ENCODE measurements around the gene ITPKB.

ITPKB gene

DNA sequence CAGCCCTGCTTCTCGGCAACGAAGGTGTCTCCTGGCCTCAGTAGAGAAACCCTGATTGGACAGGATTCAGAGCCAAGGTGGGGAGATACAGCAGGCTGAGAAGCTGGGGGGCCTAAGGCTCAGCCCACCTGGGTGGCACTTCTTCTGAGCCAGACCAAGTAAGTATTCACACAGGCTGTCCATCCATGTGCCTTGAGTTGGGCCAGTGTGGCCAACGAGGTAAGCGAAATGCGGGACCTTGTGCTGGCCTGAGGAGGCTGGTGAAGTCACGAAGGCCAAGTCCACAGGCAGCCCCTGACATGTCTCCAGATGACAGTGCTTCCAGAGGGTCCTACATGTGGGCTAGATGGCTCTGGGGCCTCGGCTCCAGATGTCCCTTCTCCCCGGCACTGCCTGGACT lies 91.4 kb downstream of the ITPKB start:
- TF ChIP-seq, protein P1, sequence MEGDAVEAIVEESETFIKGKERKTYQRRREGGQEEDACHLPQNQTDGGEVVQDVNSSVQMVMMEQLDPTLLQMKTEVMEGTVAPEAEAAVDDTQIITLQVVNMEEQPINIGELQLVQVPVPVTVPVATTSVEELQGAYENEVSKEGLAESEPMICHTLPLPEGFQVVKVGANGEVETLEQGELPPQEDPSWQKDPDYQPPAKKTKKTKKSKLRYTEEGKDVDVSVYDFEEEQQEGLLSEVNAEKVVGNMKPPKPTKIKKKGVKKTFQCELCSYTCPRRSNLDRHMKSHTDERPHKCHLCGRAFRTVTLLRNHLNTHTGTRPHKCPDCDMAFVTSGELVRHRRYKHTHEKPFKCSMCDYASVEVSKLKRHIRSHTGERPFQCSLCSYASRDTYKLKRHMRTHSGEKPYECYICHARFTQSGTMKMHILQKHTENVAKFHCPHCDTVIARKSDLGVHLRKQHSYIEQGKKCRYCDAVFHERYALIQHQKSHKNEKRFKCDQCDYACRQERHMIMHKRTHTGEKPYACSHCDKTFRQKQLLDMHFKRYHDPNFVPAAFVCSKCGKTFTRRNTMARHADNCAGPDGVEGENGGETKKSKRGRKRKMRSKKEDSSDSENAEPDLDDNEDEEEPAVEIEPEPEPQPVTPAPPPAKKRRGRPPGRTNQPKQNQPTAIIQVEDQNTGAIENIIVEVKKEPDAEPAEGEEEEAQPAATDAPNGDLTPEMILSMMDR (IDR thresholded peaks at IDR 0.05) = no peak
- no peak overlapping the region for H3K27ac ChIP-seq
- DNase-seq (ENCODE audit: low spot score) = no peak
- no peak overlapping the region for H3K4me3 ChIP-seq

DNA sequence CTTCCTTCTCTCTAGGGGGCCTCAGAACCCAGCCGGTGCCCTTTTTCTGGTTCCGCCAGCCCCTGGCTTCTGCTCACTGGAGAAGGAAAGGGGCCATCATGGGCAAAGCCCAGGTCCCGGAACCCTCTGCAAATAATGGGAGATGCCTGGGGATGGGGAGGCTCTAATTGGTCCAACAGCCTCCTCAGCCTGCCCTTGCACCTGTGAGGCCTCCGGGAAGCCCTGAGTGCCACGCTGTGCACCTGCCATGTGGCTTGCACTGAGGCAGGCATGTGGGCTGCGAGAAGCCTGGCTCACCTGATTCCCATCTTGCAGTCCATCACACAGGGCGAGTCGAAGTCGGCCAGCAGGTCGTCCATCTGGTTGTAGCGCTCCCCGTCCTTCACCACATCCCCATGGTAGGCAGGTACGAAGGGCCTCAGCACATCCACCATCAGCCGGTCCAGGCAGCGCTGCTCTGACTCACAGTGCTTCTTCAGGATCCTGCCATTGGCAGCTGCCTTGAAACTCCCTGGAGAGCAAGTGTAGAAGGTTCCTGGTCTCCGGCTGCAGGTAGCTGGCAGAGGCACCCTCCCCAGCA lies 92.1 kb downstream of the ITPKB start:
- no peak for DNase-seq (ENCODE audit: low spot score)
- TF ChIP-seq, protein P1 (IDR thresholded peaks at IDR 0.05) = no peak
- no peak overlapping the region for H3K4me3 ChIP-seq
- H3K27ac ChIP-seq = no peak overlapping the region

DNA sequence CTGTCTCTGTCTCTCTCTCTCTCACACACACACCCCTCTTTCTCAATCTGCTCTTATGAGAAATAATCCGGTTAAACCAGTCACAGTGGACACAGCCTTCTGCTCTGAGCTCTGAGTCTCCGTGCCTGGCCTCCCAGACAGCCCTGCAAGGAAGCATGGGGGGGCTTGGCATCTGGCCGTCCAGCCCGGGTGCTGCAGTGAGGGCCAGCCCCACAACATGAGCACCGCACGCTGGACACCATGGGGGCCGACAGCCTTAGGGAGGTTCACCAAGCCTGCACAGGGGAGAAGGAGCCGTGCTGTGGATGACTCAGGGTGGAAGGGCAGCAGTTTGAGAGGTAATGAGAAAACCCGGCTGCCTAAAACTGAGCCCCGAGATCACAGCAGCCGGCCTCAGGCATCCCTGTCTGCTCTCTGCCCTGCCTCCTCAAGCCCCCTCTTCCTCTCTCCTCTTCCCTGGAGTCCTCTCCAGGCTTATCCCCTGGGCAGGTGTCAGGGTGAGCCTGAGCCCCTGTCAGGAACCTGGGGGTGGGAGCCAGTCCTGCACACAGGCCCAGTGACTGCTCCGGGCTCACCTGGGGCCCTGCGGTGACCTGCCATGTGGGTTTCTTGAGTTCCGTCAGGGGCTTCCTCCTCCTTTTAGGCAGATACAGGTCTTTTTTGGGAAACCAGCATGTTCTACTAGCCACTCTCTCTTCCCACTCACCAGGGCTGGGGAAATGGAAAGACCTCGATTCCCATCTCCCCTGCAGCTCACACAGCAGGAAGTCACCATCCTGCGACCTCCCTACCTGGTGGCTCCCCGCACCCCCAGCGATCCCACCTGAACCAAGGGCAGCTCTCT lies 92.8 kb downstream of the ITPKB start:
- H3K4me3 ChIP-seq = no peak overlapping the region
- TF ChIP-seq, protein P1 (IDR thresholded peaks at IDR 0.05) = no peak
- no peak overlapping the region for H3K27ac ChIP-seq
- DNase-seq (ENCODE audit: low spot score) = no peak

DNA sequence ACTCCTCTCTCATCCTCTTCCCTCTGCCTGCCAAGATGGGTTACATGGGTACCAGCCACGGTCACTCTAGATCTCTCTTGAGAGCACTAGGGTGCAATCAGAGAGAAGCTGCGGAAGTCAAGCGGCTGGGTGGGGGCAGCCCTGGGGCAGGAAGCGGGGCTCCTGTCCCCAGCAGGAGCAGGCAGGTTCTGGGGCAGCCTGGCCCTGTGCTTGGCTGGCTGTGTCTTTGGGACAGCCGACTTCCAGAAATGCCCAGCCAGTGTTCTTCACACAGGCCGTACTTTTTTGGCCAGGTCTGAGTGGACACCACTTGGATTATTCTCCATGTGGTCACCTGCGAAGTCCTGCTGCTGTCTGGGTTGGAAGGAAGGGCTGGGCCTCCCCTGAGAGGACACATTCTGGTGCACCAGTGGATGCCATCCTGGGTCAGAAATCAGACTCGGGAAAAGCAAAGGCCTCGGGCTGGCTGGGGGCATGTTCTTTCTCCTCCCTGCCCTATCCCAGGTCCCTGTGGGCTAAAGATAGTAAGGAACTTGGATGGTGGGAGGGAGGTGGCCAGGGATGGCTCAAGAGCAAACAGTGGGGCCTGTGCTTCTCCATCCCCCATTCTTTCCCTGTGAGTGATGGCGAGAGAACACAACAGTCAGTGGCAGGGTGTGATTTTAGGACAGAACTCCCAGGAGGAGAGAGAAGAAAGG lies 93.7 kb downstream of the ITPKB start:
- TF ChIP-seq, protein P1 (IDR thresholded peaks at IDR 0.05) = no peak
- H3K4me3 ChIP-seq = no peak overlapping the region
- H3K27ac ChIP-seq = no peak overlapping the region
- DNase-seq (ENCODE audit: low spot score) = no peak

DNA sequence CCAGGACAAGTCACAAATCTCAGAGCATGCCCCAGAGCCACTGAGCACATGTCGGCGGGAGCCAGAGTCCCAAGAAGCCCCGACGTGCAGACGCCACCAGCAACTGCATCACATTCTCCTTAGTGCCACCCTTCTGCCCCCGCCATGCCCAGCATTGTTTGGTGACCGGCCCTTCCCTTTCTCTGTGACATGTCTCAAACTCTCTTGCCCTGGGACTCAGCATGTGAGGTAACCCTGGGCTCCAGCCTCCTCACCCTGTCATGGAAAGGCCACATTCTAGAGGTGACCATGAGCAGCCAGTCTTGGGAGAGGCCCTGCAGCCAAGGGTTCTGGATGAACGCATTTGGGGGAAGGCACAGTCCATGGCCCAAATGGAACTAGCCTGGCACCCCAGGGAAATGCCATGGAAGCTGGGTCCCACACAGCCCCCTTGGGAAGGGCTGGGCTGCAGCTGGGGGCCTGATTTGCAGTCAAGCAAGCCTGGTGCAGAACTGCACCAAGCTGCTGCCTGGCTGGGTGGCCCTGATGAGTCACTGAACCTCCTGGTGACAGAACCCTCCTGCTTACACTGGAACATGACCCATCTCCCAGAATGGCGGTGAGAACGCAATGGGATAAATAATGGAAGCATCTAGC lies 94.4 kb downstream of the ITPKB start:
- no peak for DNase-seq (ENCODE audit: low spot score)
- TF ChIP-seq, protein P1 (IDR thresholded peaks at IDR 0.05) = no peak
- Histone ChIP-seq H3K27ac (no peak overlapping the region), H3K4me3 (no peak overlapping the region)

DNA sequence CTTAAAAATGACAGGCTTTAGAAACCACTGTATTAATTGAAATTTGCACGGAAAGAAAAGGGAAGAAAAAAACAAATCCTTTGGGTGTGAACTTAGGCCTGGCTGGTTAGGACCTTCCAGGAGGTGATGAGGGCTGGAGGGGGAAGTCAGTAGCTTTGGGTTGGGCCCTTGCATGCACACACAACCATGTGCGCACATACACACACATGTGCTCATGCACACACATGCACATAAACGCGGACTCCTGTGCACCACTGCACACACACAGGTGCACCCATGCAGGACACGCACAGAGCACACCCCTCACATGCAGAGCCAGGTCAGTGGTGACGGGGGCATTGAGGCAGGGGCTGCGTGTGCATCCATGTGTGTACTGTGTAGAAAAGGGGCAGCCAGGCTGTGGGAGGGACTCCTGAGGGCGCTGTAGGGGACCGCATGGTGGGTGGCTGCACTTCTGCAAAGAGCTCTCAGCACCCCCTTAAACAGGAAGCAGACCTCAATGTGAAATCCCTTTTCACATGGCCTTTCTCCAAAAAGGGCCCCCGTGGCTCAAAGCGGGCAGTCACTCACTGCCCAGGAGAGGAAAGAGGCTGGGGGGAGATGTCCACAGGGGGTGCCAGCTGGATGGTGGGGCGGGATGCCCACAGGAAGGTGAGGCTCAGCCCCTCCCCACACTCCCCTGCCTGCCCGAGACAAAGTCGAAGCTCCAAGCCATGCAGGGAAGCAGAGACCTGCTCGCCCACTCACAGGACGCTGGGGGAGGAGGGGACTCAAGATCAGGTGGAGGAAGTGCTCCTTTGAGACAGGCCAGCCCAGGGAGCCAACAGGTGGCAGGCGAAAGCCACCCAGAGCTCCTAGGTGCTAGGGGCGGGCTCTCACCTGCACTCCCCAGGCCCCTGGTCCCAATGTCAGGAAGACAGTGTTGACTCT lies 95.2 kb downstream of the ITPKB start:
- H3K27ac ChIP-seq = no peak overlapping the region
- no peak for DNase-seq (ENCODE audit: low spot score)
- TF ChIP-seq, protein P1 (IDR thresholded peaks at IDR 0.05) = no peak
- no peak overlapping the region for H3K4me3 ChIP-seq

Measured in coronary artery (tissue), 2 donors.